Thymus (tissue), 14 donors: ENCODE measurements around the gene TRMU. TPM values are rescaled to one million over a fixed set of nuclear protein-coding genes. Genes with fewer than 3 reads are reported as not detected.
A peak's percentile ranks its signal among the peaks of the same experiment; 100 is the strongest.

Experiments
- DNase-seq, 9 donors: peaks; one replicate each; pipeline ENCODE4 v3.0.0-alpha.2; 2013; ENCODE audit warnings: low spot score in 9 of 9, low read depth in 6 of 9, missing footprints in 1 of 9
- H3K27ac ChIP-seq, 2 donors: one replicate each; pipeline ENCODE4 v1.5.1; 2013; ENCODE audit warnings: control low read depth in 1 of 2, low read depth in 1 of 2, low read length in 1 of 2, mild to moderate bottlenecking in 1 of 2, moderate library complexity in 1 of 2
- H3K27me3 ChIP-seq, 2 donors: one replicate each; pipeline ENCODE4 v1.5.1; 2013; ENCODE audit warnings: low read length in 1 of 2; ENCODE audit not compliant: control insufficient read depth in 2 of 2, insufficient read depth in 1 of 2
- H3K36me3 ChIP-seq, 2 donors: one replicate each; pipeline ENCODE4 v1.5.1; 2013; ENCODE audit warnings: low read length in 1 of 2, mild to moderate bottlenecking in 1 of 2, moderate library complexity in 1 of 2; ENCODE audit not compliant: control insufficient read depth in 2 of 2, insufficient read depth in 2 of 2
- H3K4me1 ChIP-seq, 2 donors: one replicate each; pipeline ENCODE4 v1.5.1; 2013; ENCODE audit warnings: low read length in 2 of 2; ENCODE audit not compliant: control insufficient read depth in 2 of 2, insufficient read depth in 2 of 2
- H3K4me3 ChIP-seq, 2 donors: one replicate each; pipeline ENCODE4 v1.5.1; 2013; ENCODE audit warnings: low read length in 2 of 2, control low read depth in 1 of 2, mild to moderate bottlenecking in 1 of 2
- H3K9me3 ChIP-seq, 2 donors: one replicate each; pipeline ENCODE4 v1.5.1; 2013; ENCODE audit warnings: low read length in 1 of 2, mild to moderate bottlenecking in 1 of 2; ENCODE audit not compliant: control insufficient read depth in 2 of 2, insufficient read depth in 1 of 2
- WGBS: extraction: QIAGEN DNeasy Blood & Tissue Kit; methylation state at CpG from one replicate; pipeline ENCODE4 v1.1.7; 2013; 5-methylcytosine and 5-hydroxymethylcytosine counted together
- long read RNA-seq, 10 donors: transcript quantifications; one replicate each; lab custom pipeline, GENCODE V29; 2026
- polyA plus RNA-seq: library from polyadenylated mRNA; stranded (reverse); fragments of 200-250 nt; gene quantifications from one replicate; pipeline ENCODE4 v1.2.3, GENCODE V29; 2013
- total RNA-seq: library from RNA; stranded (reverse); fragments of 120-200 nt; gene quantifications from one replicate; pipeline ENCODE4 v1.2.4, GENCODE V29; 2013
- donor health status: healthy.

Gene TRMU, protein sequence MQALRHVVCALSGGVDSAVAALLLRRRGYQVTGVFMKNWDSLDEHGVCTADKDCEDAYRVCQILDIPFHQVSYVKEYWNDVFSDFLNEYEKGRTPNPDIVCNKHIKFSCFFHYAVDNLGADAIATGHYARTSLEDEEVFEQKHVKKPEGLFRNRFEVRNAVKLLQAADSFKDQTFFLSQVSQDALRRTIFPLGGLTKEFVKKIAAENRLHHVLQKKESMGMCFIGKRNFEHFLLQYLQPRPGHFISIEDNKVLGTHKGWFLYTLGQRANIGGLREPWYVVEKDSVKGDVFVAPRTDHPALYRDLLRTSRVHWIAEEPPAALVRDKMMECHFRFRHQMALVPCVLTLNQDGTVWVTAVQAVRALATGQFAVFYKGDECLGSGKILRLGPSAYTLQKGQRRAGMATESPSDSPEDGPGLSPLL
- total RNA-seq (27.4 TPM), polyA plus RNA-seq (28.7 TPM)
- long read RNA-seq, donor 1, partial matches to known transcripts = 0 of 1 reads
- long read RNA-seq, donor 1, other reads (novel, unspliced or antisense) = 0 of 1 reads
- long read RNA-seq, donor 2, transcript TRMU-201 (11 exons, 1,940 nt) = major isoform, 5 of 14 reads
- long read RNA-seq, donor 2, partial matches to known transcripts = 0 of 14 reads
- long read RNA-seq, donor 2, other reads (novel, unspliced or antisense) = 0 of 14 reads
- long read RNA-seq, donor 3, transcript TRMU-201 (11 exons, 1,940 nt) = major isoform, 9 of 13 reads
- long read RNA-seq, donor 3, partial matches to known transcripts = 0 of 13 reads
- long read RNA-seq, donor 3, other reads (novel, unspliced or antisense) = 0 of 13 reads
- long read RNA-seq, donor 4, partial matches to known transcripts = 0 of 7 reads
- long read RNA-seq, donor 4, other reads (novel, unspliced or antisense) = 0 of 7 reads
- long read RNA-seq, donor 5, partial matches to known transcripts = 0 of 7 reads
- long read RNA-seq, donor 5, other reads (novel, unspliced or antisense) = 0 of 7 reads
- long read RNA-seq, donor 6, partial matches to known transcripts = 0 of 4 reads
- long read RNA-seq, donor 6, other reads (novel, unspliced or antisense) = 0 of 4 reads
- long read RNA-seq, donor 7, partial matches to known transcripts = 0 of 6 reads
- long read RNA-seq, donor 7, other reads (novel, unspliced or antisense) = 0 of 6 reads
- long read RNA-seq, donor 8, partial matches to known transcripts = 0 of 3 reads
- long read RNA-seq, donor 8, other reads (novel, unspliced or antisense) = 0 of 3 reads
- long read RNA-seq, donor 9, partial matches to known transcripts = 0 of 4 reads
- long read RNA-seq, donor 9, other reads (novel, unspliced or antisense) = 0 of 4 reads
- long read RNA-seq, donor 10, partial matches to known transcripts = 0 of 5 reads
- long read RNA-seq, donor 10, other reads (novel, unspliced or antisense) = 0 of 5 reads

DNA sequence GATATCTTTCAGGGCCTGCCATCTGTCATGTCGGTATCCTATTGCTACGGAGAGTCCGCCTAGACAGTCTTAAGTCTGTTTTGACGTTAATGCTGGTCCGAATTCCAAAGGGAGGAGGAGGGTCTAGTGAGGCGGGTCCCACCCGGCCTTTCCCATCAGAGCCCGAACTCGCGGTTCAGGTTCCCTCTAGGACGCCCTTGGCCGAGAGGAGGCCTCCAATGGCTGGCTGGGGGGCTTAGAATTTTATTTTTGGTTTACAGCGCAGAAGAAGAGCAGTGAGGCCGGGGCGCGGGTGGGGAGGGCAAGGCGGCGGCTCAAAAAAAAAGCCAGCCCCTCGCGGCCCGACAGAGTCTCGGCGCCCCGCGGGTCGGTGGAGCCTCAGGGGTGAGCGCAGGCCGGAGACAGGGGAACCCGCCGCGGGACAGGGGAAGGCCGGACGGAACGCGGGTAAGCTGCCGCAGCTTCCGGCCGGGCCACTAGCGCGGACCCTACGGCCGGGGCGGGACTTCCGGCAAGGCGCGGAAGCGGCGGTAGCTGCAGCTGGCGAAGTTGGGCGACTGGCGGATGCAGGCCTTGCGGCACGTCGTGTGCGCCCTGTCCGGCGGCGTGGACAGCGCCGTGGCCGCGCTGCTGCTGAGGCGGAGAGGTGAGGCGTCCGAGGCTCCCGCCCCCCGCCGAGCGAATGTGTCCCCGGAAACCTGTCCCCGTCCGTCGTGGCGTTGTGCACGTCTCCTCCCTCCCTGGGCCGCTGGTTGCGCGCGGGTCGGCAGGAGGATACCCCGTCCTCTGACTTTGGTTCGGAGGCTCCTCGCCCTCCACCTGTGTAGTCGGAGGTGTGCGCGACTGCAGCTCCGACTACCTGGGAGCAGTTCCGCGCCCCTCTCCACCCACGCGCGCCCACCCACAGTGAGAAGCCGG, at the start of gene TRMU:
TRMU (plus strand) TSS at position 514 of the 918 bp plus-strand sequence; CDS start at position 565, 51 bp downstream.
- Histone ChIP-seq H3K36me3 (peaks cover 38 to 52% of the 10 kb centered on the region in 2 donors), H3K9me3 (no peaks in the 10 kb centered on the region), H3K27ac (peak within 1 kb of the TSS; percentile 72 to 87), H3K4me1 (peaks cover 10% of the 10 kb centered on the region in 2 donors), H3K27me3 (no peaks in the 10 kb centered on the region), H3K4me3 (peak within 1 kb of the TSS; percentile 88 to 94)
- WGBS = 1% methylated on average over 93 of the region's 93 CpGs
- DNase-seq = peak; percentile 33 to 83 (median 67)

DNA sequence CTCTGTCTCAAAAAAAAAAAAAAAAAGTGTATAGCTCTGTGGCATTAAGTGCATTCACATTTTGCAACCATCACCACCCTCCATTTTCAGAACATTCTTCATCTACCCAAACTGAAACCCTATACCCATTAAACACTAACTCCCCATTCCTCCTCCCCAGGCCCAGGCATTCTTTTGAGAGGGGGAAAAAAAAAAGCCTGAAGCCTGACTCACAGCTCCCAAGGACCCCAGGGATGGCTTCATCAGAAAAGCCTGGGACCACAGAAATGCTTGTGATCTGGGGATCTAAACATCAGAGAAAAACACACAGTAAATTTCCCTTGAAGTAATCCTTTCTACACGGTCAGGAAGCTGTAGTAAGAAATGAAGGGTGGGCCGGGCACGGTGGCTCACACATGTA, 49.5 kb upstream of the TRMU start:
- DNase-seq = no peak
- H3K27me3 ChIP-seq = peaks cover 0 to 6% of the 10 kb centered on the region in 2 donors
- no peaks in the 10 kb centered on the region for H3K9me3 ChIP-seq
- peaks cover 0 to 7% of the 10 kb centered on the region in 2 donors for H3K4me1 ChIP-seq
- H3K36me3 ChIP-seq = no peaks in the 10 kb centered on the region
- no peak overlapping the region for H3K27ac ChIP-seq
- no peak overlapping the region for H3K4me3 ChIP-seq
- WGBS = 89% methylated on average over 3 of the region's 3 CpGs

DNA sequence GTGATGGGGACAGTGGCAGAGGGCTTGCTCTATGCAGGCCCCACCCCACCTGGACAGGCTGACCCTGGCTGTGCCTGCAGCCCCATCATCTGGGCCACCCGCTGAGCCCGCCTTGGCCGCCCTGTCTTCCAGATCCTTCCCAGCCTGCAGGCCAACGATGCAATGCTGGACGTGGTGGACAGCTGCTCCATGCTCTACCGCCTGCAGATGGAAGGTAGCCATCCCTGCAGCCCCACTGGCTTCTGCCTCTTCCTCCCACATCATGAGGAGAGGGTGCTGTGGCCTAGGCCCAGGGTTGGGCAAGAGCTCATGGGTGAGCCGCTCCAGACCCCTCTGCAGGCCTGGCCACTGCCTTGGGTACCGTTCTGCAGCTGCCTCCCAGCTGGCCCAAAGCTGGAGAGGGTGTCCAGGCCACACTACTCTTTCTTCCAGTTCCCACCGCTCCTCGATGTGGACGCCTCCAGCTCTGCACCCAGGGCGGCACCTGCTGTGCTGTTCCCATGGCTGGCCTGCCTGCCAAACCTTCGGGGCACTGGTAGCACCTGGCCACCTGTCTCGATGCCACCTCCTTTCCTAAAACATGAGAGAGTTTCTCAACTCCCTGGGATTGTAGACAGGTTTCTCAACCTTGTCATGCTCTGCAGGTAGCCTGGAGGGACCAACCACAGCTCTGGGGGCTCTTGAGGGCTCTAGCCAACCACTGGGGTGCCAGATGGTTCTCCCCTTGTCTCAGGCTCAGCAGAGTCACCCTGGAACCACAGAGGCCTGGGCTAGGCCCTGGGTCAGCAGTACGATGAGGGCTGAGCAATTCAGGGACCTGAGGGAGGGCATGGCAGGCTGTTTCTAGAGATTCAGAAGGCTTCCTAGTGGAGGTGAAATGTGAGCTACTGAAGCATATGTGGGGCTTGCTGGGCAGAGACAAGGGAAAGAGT, 48.3 kb upstream of the TRMU start:
- Histone ChIP-seq H3K4me1 (peaks cover 0 to 7% of the 10 kb centered on the region in 2 donors), H3K36me3 (no peaks in the 10 kb centered on the region), H3K27me3 (peaks cover 0 to 6% of the 10 kb centered on the region in 2 donors), H3K4me3 (no peak overlapping the region), H3K27ac (no peak overlapping the region), H3K9me3 (peaks cover 0 to 4% of the 10 kb centered on the region in 2 donors)
- no peak for DNase-seq
- WGBS = 96% methylated on average over 15 of the region's 15 CpGs

DNA sequence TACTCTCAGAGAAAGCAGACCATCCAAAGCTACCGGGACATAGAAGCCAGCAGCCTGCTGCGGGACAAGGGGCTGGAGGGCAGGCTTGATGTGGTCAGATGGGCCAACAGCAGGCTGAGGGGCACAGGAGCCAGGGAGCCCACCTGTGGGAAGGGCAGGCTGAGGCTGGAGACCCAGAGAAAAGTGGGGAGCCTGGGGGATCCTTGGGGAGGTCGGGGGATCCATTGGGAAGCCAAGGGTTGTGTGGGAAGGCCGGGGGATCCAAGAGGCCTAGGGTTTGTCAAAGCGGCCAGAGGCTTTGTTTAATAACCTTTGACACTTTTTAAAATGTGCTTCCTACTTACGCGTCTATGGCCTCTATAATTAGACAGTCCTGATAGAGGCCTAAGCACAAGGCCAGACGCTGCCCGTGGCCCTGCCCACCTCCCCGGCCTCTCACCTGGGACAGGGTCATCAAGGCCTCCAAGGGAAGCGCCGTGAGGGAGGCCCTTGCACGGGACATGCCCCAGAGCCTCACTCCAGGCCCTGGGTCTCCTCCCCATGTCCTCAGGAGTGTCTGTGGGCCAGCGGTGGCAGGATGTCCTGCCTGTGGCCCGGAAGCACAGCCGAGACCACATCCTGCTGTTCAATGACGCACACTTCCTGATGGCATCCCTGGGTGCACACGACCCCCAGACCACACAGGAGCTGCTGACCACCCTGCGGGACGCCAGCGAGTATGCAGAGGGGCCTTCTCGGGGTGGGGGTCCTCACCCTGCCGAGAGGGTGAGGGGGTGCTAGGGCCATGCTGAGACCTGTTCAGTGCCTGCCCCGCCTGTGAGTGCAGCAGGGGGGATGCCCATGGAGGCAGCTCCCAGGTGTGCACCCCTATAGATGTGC, 47.4 kb upstream of the TRMU start:
- no peak for DNase-seq
- peaks cover 0 to 6% of the 10 kb centered on the region in 2 donors for H3K27me3 ChIP-seq
- no peaks in the 10 kb centered on the region for H3K36me3 ChIP-seq
- 54% methylated on average over 24 of the region's 24 CpGs for WGBS
- peaks cover 0 to 4% of the 10 kb centered on the region in 2 donors for H3K9me3 ChIP-seq
- peaks cover 4 to 13% of the 10 kb centered on the region in 2 donors for H3K4me1 ChIP-seq
- no peak overlapping the region for H3K27ac ChIP-seq
- no peak overlapping the region for H3K4me3 ChIP-seq

DNA sequence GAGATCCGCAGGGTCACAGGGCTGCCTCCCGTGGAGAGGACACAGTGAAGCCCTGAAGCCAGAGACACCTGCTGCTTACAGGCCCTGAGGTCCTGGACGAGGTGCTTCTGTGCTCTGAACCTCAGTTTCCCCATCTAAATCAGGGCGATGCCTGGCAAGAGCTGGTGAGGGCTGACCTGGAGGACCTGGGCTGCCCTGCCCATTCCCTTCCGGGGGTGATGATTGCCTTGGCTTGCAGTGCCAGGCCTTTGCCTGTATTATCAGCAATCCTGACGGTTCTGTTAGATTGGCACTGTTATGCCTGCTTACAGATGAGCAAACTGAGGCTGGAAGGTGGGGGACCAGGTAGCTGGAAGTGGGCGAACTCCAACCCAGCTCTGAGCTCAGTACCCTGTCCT, 46.7 kb upstream of the TRMU start:
- Histone ChIP-seq H3K27me3 (peaks cover 0 to 6% of the 10 kb centered on the region in 2 donors), H3K9me3 (peaks cover 0 to 4% of the 10 kb centered on the region in 2 donors), H3K36me3 (no peaks in the 10 kb centered on the region), H3K4me1 (peaks cover 11 to 21% of the 10 kb centered on the region in 2 donors), H3K27ac (no peak overlapping the region), H3K4me3 (no peak overlapping the region)
- DNase-seq = no peak
- WGBS = 97% methylated on average over 7 of the region's 7 CpGs

DNA sequence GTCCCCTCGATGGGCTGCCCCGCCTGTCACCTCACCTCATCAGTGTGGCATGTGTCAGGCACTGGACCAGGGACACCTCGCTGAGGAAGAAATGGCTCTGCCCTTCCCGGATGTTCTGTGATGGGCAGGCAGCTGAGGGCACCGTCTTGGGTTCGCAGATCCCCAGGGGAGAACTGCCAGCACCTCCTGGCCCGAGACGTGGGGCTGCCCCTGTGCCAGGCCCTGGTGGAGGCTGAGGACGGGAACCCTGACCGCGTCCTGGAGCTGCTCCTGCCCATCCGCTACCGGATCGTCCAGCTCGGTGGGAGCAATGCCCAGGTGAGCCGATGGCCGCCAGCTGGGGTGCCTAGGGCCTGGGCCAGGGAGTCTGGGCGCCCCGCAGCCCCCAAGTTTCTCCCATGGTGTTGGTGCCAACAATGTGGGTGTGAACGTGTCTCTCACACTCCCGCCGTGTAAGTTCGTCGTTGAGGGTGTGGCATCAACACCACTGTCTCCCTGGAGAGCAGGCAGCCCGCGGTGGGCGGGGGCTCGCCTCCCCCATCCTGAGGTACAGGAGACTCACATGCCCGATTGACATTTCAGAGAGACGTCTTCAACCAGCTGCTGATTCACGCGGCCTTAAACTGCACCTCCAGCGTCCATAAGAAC, 46.1 kb upstream of the TRMU start:
- Histone ChIP-seq H3K27ac (no peak overlapping the region), H3K4me1 (peaks cover 11 to 24% of the 10 kb centered on the region in 2 donors), H3K4me3 (no peak overlapping the region), H3K27me3 (peaks cover 0 to 6% of the 10 kb centered on the region in 2 donors), H3K9me3 (peaks cover 0 to 4% of the 10 kb centered on the region in 2 donors), H3K36me3 (no peaks in the 10 kb centered on the region)
- WGBS = 97% methylated on average over 33 of the region's 33 CpGs
- no peak for DNase-seq
